22Rv1 (cell line): ENCODE data around the gene TIGD1.

ENCODE experiments used
- H3K27ac ChIP-seq: fragments of 450-650 bp; 2 replicates; pipeline ENCODE4 v1.5.1; 2017
- CTCF ChIP-seq: fragments of 450-650 bp; IDR thresholded peaks from 2 replicates; pipeline ENCODE4 v1.5.1; 2017; ENCODE audit warnings: mild to moderate bottlenecking
- ZFX ChIP-seq: fragments of 450-650 bp; IDR thresholded peaks from 2 replicates; pipeline ENCODE4 v1.6.1; 2017; ENCODE audit warnings: antibody characterized with exemption, borderline replicate concordance

TIGD1 gene

GRCh38 chr2:232542715-232543467, 7.5 kb downstream of the TIGD1 start:
- H3K27ac ChIP-seq, result no peak overlapping the region
- no peak for TF ChIP-seq CTCF
- TF ChIP-seq ZFX, result no peak

GRCh38 chr2:232541961-232542714, 8.2 kb downstream of the TIGD1 start:
- H3K27ac ChIP-seq, result no peak overlapping the region
- no peak for TF ChIP-seq CTCF
- no peak for TF ChIP-seq ZFX

GRCh38 chr2:232541195-232541960, 9.0 kb downstream of the TIGD1 start:
- TF ChIP-seq ZFX, result no peak
- no peak for TF ChIP-seq CTCF
- H3K27ac ChIP-seq, result no peak overlapping the region

- no peak overlapping the region for H3K27ac ChIP-seq
- TF ChIP-seq CTCF (no peak), ZFX (no peak)
Measured at GRCh38 chr2:232540441-232541041, 9.8 kb downstream of the TIGD1 start.

GRCh38 chr2:232539298-232540231, 10.8 kb downstream of the TIGD1 start, which contains the start of gene CHRNG:
Gene CHRNG, plus strand, starts transcription at chr2:232539692. Its CDS starts 56 bp downstream, at chr2:232539748.
- H3K27ac ChIP-seq, result no peak within 1 kb of the TSS
- no peak for TF ChIP-seq CTCF
- no peak for TF ChIP-seq ZFX

- no peak for TF ChIP-seq CTCF
- no peak for TF ChIP-seq ZFX
- H3K27ac ChIP-seq, result no peak overlapping the region
Measured at GRCh38 chr2:232538671-232539070, 11.7 kb downstream of the TIGD1 start.
